Measurements from ENCODE around the gene CLRN2. TPM values are rescaled to one million over a fixed set of nuclear protein-coding genes. Genes with fewer than 3 reads are reported as not detected.

The CLRN2 gene
- total RNA-seq, 1 experiment from 2014 or later = not detected

GRCh38 chr4:17554568-17554967 is 39.6 kb downstream of the CLRN2 start (continued):
- TF ChIP-seq ZNF532 (CRISPR knock-in tag; IDR thresholded peaks at IDR 0.05; ENCODE audit: borderline replicate concordance) (no peak), SOX15 (CRISPR knock-in tag; IDR thresholded peaks at IDR 0.05) (no peak), SMAD3 (CRISPR knock-in tag; IDR thresholded peaks at IDR 0.05; ENCODE audit: borderline replicate concordance) (no peak), NR3C1 (CRISPR knock-in tag; conservative IDR thresholded peaks at IDR 0.05; ENCODE audit: low read depth) (no peak), NFATC4 (CRISPR knock-in tag; IDR thresholded peaks at IDR 0.05) (no peak), SP1 (CRISPR knock-in tag; conservative IDR thresholded peaks at IDR 0.05) (no peak)
- TF ChIP-seq, protein P1, sequence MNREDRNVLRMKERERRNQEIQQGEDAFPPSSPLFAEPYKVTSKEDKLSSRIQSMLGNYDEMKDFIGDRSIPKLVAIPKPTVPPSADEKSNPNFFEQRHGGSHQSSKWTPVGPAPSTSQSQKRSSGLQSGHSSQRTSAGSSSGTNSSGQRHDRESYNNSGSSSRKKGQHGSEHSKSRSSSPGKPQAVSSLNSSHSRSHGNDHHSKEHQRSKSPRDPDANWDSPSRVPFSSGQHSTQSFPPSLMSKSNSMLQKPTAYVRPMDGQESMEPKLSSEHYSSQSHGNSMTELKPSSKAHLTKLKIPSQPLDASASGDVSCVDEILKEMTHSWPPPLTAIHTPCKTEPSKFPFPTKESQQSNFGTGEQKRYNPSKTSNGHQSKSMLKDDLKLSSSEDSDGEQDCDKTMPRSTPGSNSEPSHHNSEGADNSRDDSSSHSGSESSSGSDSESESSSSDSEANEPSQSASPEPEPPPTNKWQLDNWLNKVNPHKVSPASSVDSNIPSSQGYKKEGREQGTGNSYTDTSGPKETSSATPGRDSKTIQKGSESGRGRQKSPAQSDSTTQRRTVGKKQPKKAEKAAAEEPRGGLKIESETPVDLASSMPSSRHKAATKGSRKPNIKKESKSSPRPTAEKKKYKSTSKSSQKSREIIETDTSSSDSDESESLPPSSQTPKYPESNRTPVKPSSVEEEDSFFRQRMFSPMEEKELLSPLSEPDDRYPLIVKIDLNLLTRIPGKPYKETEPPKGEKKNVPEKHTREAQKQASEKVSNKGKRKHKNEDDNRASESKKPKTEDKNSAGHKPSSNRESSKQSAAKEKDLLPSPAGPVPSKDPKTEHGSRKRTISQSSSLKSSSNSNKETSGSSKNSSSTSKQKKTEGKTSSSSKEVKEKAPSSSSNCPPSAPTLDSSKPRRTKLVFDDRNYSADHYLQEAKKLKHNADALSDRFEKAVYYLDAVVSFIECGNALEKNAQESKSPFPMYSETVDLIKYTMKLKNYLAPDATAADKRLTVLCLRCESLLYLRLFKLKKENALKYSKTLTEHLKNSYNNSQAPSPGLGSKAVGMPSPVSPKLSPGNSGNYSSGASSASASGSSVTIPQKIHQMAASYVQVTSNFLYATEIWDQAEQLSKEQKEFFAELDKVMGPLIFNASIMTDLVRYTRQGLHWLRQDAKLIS (CRISPR knock-in tag; IDR thresholded peaks at IDR 0.05; ENCODE audit: borderline replicate concordance) = no peak

GRCh38 chr4:17556498-17556897 is 41.5 kb downstream of the CLRN2 start:
- ATAC-seq = no peak
- ChIA-PET POLR2A (no interaction called here), CTCF (no interaction called here)
- Mint-ChIP-seq H3K27me3 (ENCODE audit: low read depth) (peaks cover 4% of the 10 kb centered on the region; the same call in 1 of the 2 replicates), H3K9me3 (no peaks in the 10 kb centered on the region), H3K27ac (no peak overlapping the region), H3K4me3 (no peak overlapping the region), H3K4me1 (no peaks in the 10 kb centered on the region), H3K36me3 (no peaks in the 10 kb centered on the region)
- DNase-seq (ENCODE audit: low spot score) = no peak
- TF ChIP-seq ZMAT4 (CRISPR knock-in tag; IDR thresholded peaks at IDR 0.05) (no peak), GABPB1 (CRISPR knock-in tag; IDR thresholded peaks at IDR 0.05) (no peak), ELF4 (CRISPR knock-in tag; IDR thresholded peaks at IDR 0.05; ENCODE audit: low read depth) (no peak), FOXP4 (CRISPR knock-in tag; IDR thresholded peaks at IDR 0.05) (no peak), ZNF416 (CRISPR knock-in tag; IDR thresholded peaks at IDR 0.05) (no peak), ZNF219 (CRISPR knock-in tag; IDR thresholded peaks at IDR 0.05; ENCODE audit: borderline replicate concordance) (no peak), RORB (CRISPR knock-in tag; IDR thresholded peaks at IDR 0.05) (no peak), GRHL2 (CRISPR knock-in tag; IDR thresholded peaks at IDR 0.05; ENCODE audit: insufficient replicate concordance, severe bottlenecking) (no peak), FOXP1 (CRISPR knock-in tag; IDR thresholded peaks at IDR 0.05; ENCODE audit: borderline replicate concordance) (no peak), ATF3 (CRISPR knock-in tag; conservative IDR thresholded peaks at IDR 0.05) (no peak), ESRRA (CRISPR knock-in tag; IDR thresholded peaks at IDR 0.05; ENCODE audit: borderline replicate concordance) (no peak), KAT7 (CRISPR knock-in tag; IDR thresholded peaks at IDR 0.05; ENCODE audit: borderline replicate concordance) (no peak), HMGA2 (CRISPR knock-in tag; IDR thresholded peaks at IDR 0.05) (no peak)
- TF ChIP-seq, protein P2, sequence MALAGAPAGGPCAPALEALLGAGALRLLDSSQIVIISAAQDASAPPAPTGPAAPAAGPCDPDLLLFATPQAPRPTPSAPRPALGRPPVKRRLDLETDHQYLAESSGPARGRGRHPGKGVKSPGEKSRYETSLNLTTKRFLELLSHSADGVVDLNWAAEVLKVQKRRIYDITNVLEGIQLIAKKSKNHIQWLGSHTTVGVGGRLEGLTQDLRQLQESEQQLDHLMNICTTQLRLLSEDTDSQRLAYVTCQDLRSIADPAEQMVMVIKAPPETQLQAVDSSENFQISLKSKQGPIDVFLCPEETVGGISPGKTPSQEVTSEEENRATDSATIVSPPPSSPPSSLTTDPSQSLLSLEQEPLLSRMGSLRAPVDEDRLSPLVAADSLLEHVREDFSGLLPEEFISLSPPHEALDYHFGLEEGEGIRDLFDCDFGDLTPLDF (CRISPR knock-in tag; IDR thresholded peaks at IDR 0.05) = no peak
- TF ChIP-seq, protein P3, sequence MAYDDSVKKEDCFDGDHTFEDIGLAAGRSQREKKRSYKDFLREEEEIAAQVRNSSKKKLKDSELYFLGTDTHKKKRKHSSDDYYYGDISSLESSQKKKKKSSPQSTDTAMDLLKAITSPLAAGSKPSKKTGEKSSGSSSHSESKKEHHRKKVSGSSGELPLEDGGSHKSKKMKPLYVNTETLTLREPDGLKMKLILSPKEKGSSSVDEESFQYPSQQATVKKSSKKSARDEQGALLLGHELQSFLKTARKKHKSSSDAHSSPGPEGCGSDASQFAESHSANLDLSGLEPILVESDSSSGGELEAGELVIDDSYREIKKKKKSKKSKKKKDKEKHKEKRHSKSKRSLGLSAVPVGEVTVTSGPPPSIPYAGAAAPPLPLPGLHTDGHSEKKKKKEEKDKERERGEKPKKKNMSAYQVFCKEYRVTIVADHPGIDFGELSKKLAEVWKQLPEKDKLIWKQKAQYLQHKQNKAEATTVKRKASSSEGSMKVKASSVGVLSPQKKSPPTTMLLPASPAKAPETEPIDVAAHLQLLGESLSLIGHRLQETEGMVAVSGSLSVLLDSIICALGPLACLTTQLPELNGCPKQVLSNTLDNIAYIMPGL (CRISPR knock-in tag; IDR thresholded peaks at IDR 0.05) = no peak
